MM.1S (cell line): ENCODE measurements around the gene MAGI1.

Experiments
- DNase-seq: peaks from one replicate; pipeline ENCODE4 v3.0.0-alpha.2; 2015
- H2AFZ ChIP-seq: fragments of 300-600 bp; sonication (generic); 2 replicates; pipeline ENCODE4 v1.6.0; 2016; ENCODE audit warnings: antibody characterized with exemption, low read length
- H3F3A ChIP-seq: fragments of 300-600 bp; sonication (generic); 2 replicates; pipeline ENCODE4 v1.6.1; 2016; ENCODE audit warnings: mild to moderate bottlenecking, antibody characterized with exemption, low read length, moderate library complexity, mixed read lengths; ENCODE audit not compliant: insufficient read depth
- H3K27ac ChIP-seq: fragments of 300-600 bp; sonication (generic); 2 replicates; pipeline ENCODE4 v1.5.1; 2016; ENCODE audit warnings: mild to moderate bottlenecking, low read length
- H3K27me3 ChIP-seq: fragments of 300-600 bp; sonication (generic); replicated peaks from 2 replicates; pipeline ENCODE4 v1.6.0; 2016; ENCODE audit warnings: low read length; ENCODE audit not compliant: insufficient read depth
- H3K36me3 ChIP-seq: fragments of 300-600 bp; sonication (generic); replicated peaks from 2 replicates; pipeline ENCODE4 v1.6.1; 2016; ENCODE audit warnings: mild to moderate bottlenecking, low read length, mixed read lengths; ENCODE audit not compliant: insufficient read depth
- H3K4me1 ChIP-seq: fragments of 300-600 bp; sonication (generic); 2 replicates; pipeline ENCODE4 v1.6.1; 2016; ENCODE audit warnings: low read length, mixed read lengths
- H3K4me2 ChIP-seq: fragments of 300-600 bp; sonication (generic); 2 replicates; pipeline ENCODE4 v1.6.0; 2016; ENCODE audit warnings: low read depth, low read length
- H3K4me3 ChIP-seq: fragments of 300-600 bp; sonication (generic); 2 replicates; pipeline ENCODE4 v1.5.1; 2016; ENCODE audit warnings: low read length, mixed read lengths
- H3K79me2 ChIP-seq: fragments of 300-600 bp; sonication (generic); 2 replicates; pipeline ENCODE4 v1.6.1; 2016; ENCODE audit warnings: mixed run types, low read length, mixed read lengths
- H3K9ac ChIP-seq: fragments of 300-600 bp; sonication (generic); 2 replicates; pipeline ENCODE4 v1.6.1; 2016; ENCODE audit warnings: low read length, mixed read lengths
- H3K9me2 ChIP-seq: fragments of 300-600 bp; sonication (generic); replicated peaks from 2 replicates; pipeline ENCODE4 v1.6.1; 2016; ENCODE audit warnings: mild to moderate bottlenecking, low read length, mixed read lengths; ENCODE audit not compliant: insufficient read depth
- H3K9me3 ChIP-seq: fragments of 300-600 bp; sonication (generic); replicated peaks from 2 replicates; pipeline ENCODE4 v1.6.1; 2016; ENCODE audit warnings: mild to moderate bottlenecking, low read length, mixed read lengths; ENCODE audit not compliant: insufficient read depth
- H4K20me1 ChIP-seq: fragments of 300-600 bp; sonication (generic); 2 replicates; pipeline ENCODE4 v1.6.1; 2016; ENCODE audit warnings: mild to moderate bottlenecking, low read length, moderate library complexity, mixed read lengths; ENCODE audit not compliant: insufficient read depth
- CTCF ChIP-seq: fragments of 300-600 bp; sonication (generic); IDR thresholded peaks from 2 replicates; pipeline ENCODE4 v1.5.1; 2016; ENCODE audit warnings: antibody characterized with exemption, low read length, mixed read lengths
- EZH2 ChIP-seq: fragments of 300-600 bp; sonication (generic); optimal IDR thresholded peaks from 2 replicates; pipeline ENCODE3; 2017; ENCODE audit warnings: low read depth, mild to moderate bottlenecking, antibody characterized with exemption, low read length, mixed read lengths
- EZH2phosphoT487 ChIP-seq: fragments of 300-600 bp; sonication (generic); IDR thresholded peaks from 2 replicates; pipeline ENCODE4 v1.6.1; 2018; ENCODE audit warnings: antibody characterized with exemption, low read length

The MAGI1 gene

GRCh38 chr3:65928110-65928509 lies 110.6 kb downstream of the MAGI1 start:
- DNase-seq = no peak
- no peak overlapping the region for H3K4me3 ChIP-seq
- H3K27ac ChIP-seq = no peak overlapping the region
- H3K27me3 ChIP-seq = no peaks in the 10 kb centered on the region
- no peak overlapping the region for H3K4me2 ChIP-seq
- no peaks in the 10 kb centered on the region for H3K9me3 ChIP-seq
- no peak for TF ChIP-seq CTCF
- no peak for TF ChIP-seq EZH2
- no peak for TF ChIP-seq EZH2phosphoT487
- no peak overlapping the region for H2AFZ ChIP-seq
- no peaks in the 10 kb centered on the region for H3K9me2 ChIP-seq
- H3K4me1 ChIP-seq = no peaks in the 10 kb centered on the region
- no peaks in the 10 kb centered on the region for H3F3A ChIP-seq
- H3K79me2 ChIP-seq = no peaks in the 10 kb centered on the region
- H3K36me3 ChIP-seq = no peaks in the 10 kb centered on the region
- H3K9ac ChIP-seq = no peak overlapping the region
- no peaks in the 10 kb centered on the region for H4K20me1 ChIP-seq

GRCh38 chr3:65927576-65927975 lies 111.1 kb downstream of the MAGI1 start:
- Histone ChIP-seq H3K9me2 (no peaks in the 10 kb centered on the region), H3K4me1 (no peaks in the 10 kb centered on the region), H3K4me3 (no peak overlapping the region), H3K9ac (no peak overlapping the region), H3K4me2 (no peak overlapping the region), H3K36me3 (no peaks in the 10 kb centered on the region), H4K20me1 (no peaks in the 10 kb centered on the region), H3K27ac (no peak overlapping the region), H3K79me2 (no peaks in the 10 kb centered on the region), H3K9me3 (no peaks in the 10 kb centered on the region), H2AFZ (no peak overlapping the region), H3F3A (no peaks in the 10 kb centered on the region), H3K27me3 (no peaks in the 10 kb centered on the region)
- DNase-seq = no peak
- TF ChIP-seq CTCF (no peak), EZH2phosphoT487 (no peak), EZH2 (no peak)

GRCh38 chr3:65925254-65925954 lies 113.3 kb downstream of the MAGI1 start:
- Histone ChIP-seq H3K27ac (no peak overlapping the region), H3F3A (no peaks in the 10 kb centered on the region), H3K9me3 (no peaks in the 10 kb centered on the region), H3K4me1 (no peaks in the 10 kb centered on the region), H3K9ac (no peak overlapping the region), H3K9me2 (no peaks in the 10 kb centered on the region), H3K4me2 (no peak overlapping the region), H2AFZ (no peak overlapping the region), H3K27me3 (no peaks in the 10 kb centered on the region), H3K36me3 (no peaks in the 10 kb centered on the region), H4K20me1 (no peaks in the 10 kb centered on the region), H3K4me3 (no peak overlapping the region), H3K79me2 (no peaks in the 10 kb centered on the region)
- no peak for DNase-seq
- no peak for TF ChIP-seq EZH2
- TF ChIP-seq EZH2phosphoT487 = no peak
- no peak for TF ChIP-seq CTCF
